ENCODE results near the gene AKT2.

The AKT2 gene

GRCh38 chr19:40246292-40247073, 38.7 kb downstream of the AKT2 start:
- no peak for ATAC-seq (ENCODE audit: low read depth)
- Mint-ChIP-seq H3K27me3 (no peaks in the 10 kb centered on the region), H3K4me3 (no peak overlapping the region), H3K4me1 (peaks cover 13% of the 10 kb centered on the region), H3K27ac (no peak overlapping the region), H3K36me3 (peaks cover 20% of the 10 kb centered on the region), H3K9me3 (no peaks in the 10 kb centered on the region)
- DNase-seq (ENCODE audit: low spot score in 2 of 2), result no peak

- Mint-ChIP-seq H3K27ac (peak overlapping the region; percentile 37), H3K27me3 (no peaks in the 10 kb centered on the region), H3K4me3 (no peak overlapping the region), H3K4me1 (peaks cover 13% of the 10 kb centered on the region), H3K9me3 (no peaks in the 10 kb centered on the region), H3K36me3 (peaks cover 24% of the 10 kb centered on the region)
- no peak for ATAC-seq (ENCODE audit: low read depth)
- no peak for DNase-seq (ENCODE audit: low spot score in 2 of 2)
Measured at GRCh38 chr19:40245506-40246128, 39.5 kb downstream of the AKT2 start.

GRCh38 chr19:40244579-40245317, 40.4 kb downstream of the AKT2 start:
- Mint-ChIP-seq H3K27ac (peak overlapping the region; percentile 37), H3K4me1 (peaks cover 10% of the 10 kb centered on the region), H3K27me3 (no peaks in the 10 kb centered on the region), H3K9me3 (no peaks in the 10 kb centered on the region), H3K36me3 (peaks cover 20% of the 10 kb centered on the region), H3K4me3 (no peak overlapping the region)
- no peak for ATAC-seq (ENCODE audit: low read depth)
- DNase-seq (ENCODE audit: low spot score in 2 of 2), result no peak

- H3K36me3 Mint-ChIP-seq, result peaks cover 15% of the 10 kb centered on the region
- H3K4me3 Mint-ChIP-seq, result no peak overlapping the region
- ATAC-seq (ENCODE audit: low read depth) (no peak), DNase-seq (ENCODE audit: low spot score in 2 of 2) (no peak)
- H3K27me3 Mint-ChIP-seq, result no peaks in the 10 kb centered on the region
- H3K4me1 Mint-ChIP-seq, result peaks cover 5% of the 10 kb centered on the region
- no peak overlapping the region for H3K27ac Mint-ChIP-seq
- no peaks in the 10 kb centered on the region for H3K9me3 Mint-ChIP-seq
Measured at GRCh38 chr19:40243181-40243580, 42.0 kb downstream of the AKT2 start.

- H3K4me3 Mint-ChIP-seq, result no peak overlapping the region
- peaks cover 18% of the 10 kb centered on the region for H3K36me3 Mint-ChIP-seq
- H3K27ac Mint-ChIP-seq, result no peak overlapping the region
- H3K4me1 Mint-ChIP-seq, result peaks cover 3% of the 10 kb centered on the region
- no peaks in the 10 kb centered on the region for H3K27me3 Mint-ChIP-seq
- DNase-seq (ENCODE audit: low spot score in 2 of 2), result no peak
- H3K9me3 Mint-ChIP-seq, result no peaks in the 10 kb centered on the region
- no peak for ATAC-seq (ENCODE audit: low read depth)
Measured at GRCh38 chr19:40242480-40242879, 42.7 kb downstream of the AKT2 start.

- Mint-ChIP-seq H3K27me3 (no peaks in the 10 kb centered on the region), H3K4me1 (peaks cover 3% of the 10 kb centered on the region), H3K36me3 (peaks cover 21% of the 10 kb centered on the region), H3K27ac (no peak overlapping the region), H3K9me3 (no peaks in the 10 kb centered on the region), H3K4me3 (no peak overlapping the region)
- no peak for ATAC-seq (ENCODE audit: low read depth)
- no peak for DNase-seq (ENCODE audit: low spot score in 2 of 2)
Measured at GRCh38 chr19:40241809-40242384, 43.2 kb downstream of the AKT2 start.

GRCh38 chr19:40241125-40241808, 43.9 kb downstream of the AKT2 start:
- ATAC-seq (ENCODE audit: low read depth), result no peak

GRCh38 chr19:40240332-40240731, 44.8 kb downstream of the AKT2 start:
- peaks cover 3% of the 10 kb centered on the region for H3K4me1 Mint-ChIP-seq
- no peak for ATAC-seq (ENCODE audit: low read depth)
- H3K36me3 Mint-ChIP-seq, result peaks cover 20% of the 10 kb centered on the region

More at GRCh38 chr19:40241125-40241808, 43.9 kb downstream of the AKT2 start:
- Mint-ChIP-seq H3K9me3 (no peaks in the 10 kb centered on the region), H3K27me3 (no peaks in the 10 kb centered on the region), H3K27ac (no peak overlapping the region), H3K36me3 (peaks cover 20% of the 10 kb centered on the region), H3K4me3 (no peak overlapping the region), H3K4me1 (peaks cover 3% of the 10 kb centered on the region)
- DNase-seq (ENCODE audit: low spot score in 2 of 2), result no peak

GRCh38 chr19:40239415-40240226, 45.5 kb downstream of the AKT2 start:
- no peaks in the 10 kb centered on the region for H3K9me3 Mint-ChIP-seq
- H3K36me3 Mint-ChIP-seq, result peaks cover 22% of the 10 kb centered on the region
- no peak overlapping the region for H3K4me3 Mint-ChIP-seq
- no peaks in the 10 kb centered on the region for H3K4me1 Mint-ChIP-seq
- ATAC-seq (ENCODE audit: low read depth), result no peak
- H3K27ac Mint-ChIP-seq, result no peak overlapping the region
- DNase-seq (ENCODE audit: low spot score in 2 of 2), result no peak
- no peaks in the 10 kb centered on the region for H3K27me3 Mint-ChIP-seq

More at GRCh38 chr19:40240332-40240731, 44.8 kb downstream of the AKT2 start:
- DNase-seq (ENCODE audit: low spot score in 2 of 2), result no peak
- Mint-ChIP-seq H3K27me3 (no peaks in the 10 kb centered on the region), H3K27ac (no peak overlapping the region), H3K4me3 (no peak overlapping the region), H3K9me3 (no peaks in the 10 kb centered on the region)

- no peaks in the 10 kb centered on the region for H3K9me3 Mint-ChIP-seq
- no peaks in the 10 kb centered on the region for H3K27me3 Mint-ChIP-seq
- H3K27ac Mint-ChIP-seq, result no peak overlapping the region
- DNase-seq (ENCODE audit: low spot score in 2 of 2), result no peak
- no peak for ATAC-seq (ENCODE audit: low read depth)
- H3K4me1 Mint-ChIP-seq, result peaks cover 2% of the 10 kb centered on the region
- H3K36me3 Mint-ChIP-seq, result peaks cover 28% of the 10 kb centered on the region
- H3K4me3 Mint-ChIP-seq, result no peak overlapping the region
Measured at GRCh38 chr19:40238775-40239174, 46.4 kb downstream of the AKT2 start.

GRCh38 chr19:40237791-40238190, 47.4 kb downstream of the AKT2 start:
- Mint-ChIP-seq H3K27ac (no peak overlapping the region), H3K36me3 (peaks cover 25% of the 10 kb centered on the region), H3K4me1 (peaks cover 2% of the 10 kb centered on the region), H3K9me3 (no peaks in the 10 kb centered on the region), H3K4me3 (no peak overlapping the region), H3K27me3 (no peaks in the 10 kb centered on the region)
- ATAC-seq (ENCODE audit: low read depth) (no peak), DNase-seq (ENCODE audit: low spot score in 2 of 2) (no peak)

GRCh38 chr19:40236366-40236765, 48.8 kb downstream of the AKT2 start:
- no peak for ATAC-seq (ENCODE audit: low read depth)
- Mint-ChIP-seq H3K36me3 (peaks cover 22% of the 10 kb centered on the region), H3K4me3 (no peak overlapping the region), H3K4me1 (peaks cover 2% of the 10 kb centered on the region), H3K9me3 (no peaks in the 10 kb centered on the region), H3K27ac (no peak overlapping the region), H3K27me3 (no peaks in the 10 kb centered on the region)
- no peak for DNase-seq (ENCODE audit: low spot score in 2 of 2)

GRCh38 chr19:40236026-40236355, 49.2 kb downstream of the AKT2 start:
- H3K4me3 Mint-ChIP-seq, result no peak overlapping the region
- peaks cover 19% of the 10 kb centered on the region for H3K36me3 Mint-ChIP-seq
- DNase-seq (ENCODE audit: low spot score in 2 of 2), result no peak
- H3K27me3 Mint-ChIP-seq, result no peaks in the 10 kb centered on the region
- H3K9me3 Mint-ChIP-seq, result no peaks in the 10 kb centered on the region
- H3K27ac Mint-ChIP-seq, result no peak overlapping the region
- no peak for ATAC-seq (ENCODE audit: low read depth)
- peaks cover 4% of the 10 kb centered on the region for H3K4me1 Mint-ChIP-seq

Data from memory B cell (primary cell).